IPS DF 19.7 (cell line): Measurements from ENCODE around the gene BMAL1.
A peak's percentile ranks its signal among the peaks of the same experiment; 100 is the strongest.

Experiments used
- DNase-seq: peaks from one replicate; pipeline ENCODE4 v3.0.0-alpha.2; 2013; ENCODE audit warnings: low read depth, low spot score

The BMAL1 gene

GRCh38 chr11:13261591-13262061 is 16.0 kb upstream of the BMAL1 start:
- DNase-seq, result no peak

- DNase-seq, result no peak
These were observed 15.5 kb upstream of the BMAL1 start for GRCh38 chr11:13262096-13262495.

DNA sequence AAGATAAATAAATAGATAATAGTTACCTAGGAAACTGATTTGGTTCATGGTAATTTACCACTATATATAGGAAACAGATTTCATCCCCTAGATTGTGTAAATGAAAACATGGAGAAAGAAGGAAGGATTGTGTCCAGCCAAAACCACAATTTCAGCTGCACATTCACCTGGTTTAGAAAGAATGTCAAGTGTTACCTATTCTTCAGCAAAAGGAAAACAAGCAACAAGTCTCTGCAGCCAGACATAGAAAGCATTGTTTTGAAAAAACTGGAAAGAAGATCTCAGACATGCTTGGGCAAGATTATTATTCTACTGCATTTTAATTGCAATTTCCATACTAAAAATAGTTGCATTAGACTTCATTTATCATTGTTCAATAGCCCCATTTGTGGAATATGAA is 8.8 kb upstream of the BMAL1 start:
- no peak for DNase-seq

DNA sequence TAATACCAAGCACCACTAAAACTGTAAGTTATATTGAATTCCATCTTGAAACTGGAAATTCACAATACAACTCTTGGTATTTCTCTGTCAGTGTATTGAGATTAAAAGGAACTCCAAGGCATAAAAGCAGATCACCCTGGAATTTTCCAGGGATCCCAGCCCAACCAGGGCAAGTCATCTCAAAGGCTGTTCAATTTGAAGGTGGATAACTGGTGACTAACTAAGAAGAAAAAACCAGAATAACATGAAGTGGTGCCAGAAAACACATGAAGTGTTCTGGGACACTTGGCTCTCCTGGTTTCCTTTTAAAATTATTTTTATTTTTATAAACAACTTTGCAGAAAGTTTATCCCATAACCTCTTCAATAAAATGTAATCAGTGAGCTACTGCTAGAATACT is 7.8 kb upstream of the BMAL1 start:
- no peak for DNase-seq

DNA sequence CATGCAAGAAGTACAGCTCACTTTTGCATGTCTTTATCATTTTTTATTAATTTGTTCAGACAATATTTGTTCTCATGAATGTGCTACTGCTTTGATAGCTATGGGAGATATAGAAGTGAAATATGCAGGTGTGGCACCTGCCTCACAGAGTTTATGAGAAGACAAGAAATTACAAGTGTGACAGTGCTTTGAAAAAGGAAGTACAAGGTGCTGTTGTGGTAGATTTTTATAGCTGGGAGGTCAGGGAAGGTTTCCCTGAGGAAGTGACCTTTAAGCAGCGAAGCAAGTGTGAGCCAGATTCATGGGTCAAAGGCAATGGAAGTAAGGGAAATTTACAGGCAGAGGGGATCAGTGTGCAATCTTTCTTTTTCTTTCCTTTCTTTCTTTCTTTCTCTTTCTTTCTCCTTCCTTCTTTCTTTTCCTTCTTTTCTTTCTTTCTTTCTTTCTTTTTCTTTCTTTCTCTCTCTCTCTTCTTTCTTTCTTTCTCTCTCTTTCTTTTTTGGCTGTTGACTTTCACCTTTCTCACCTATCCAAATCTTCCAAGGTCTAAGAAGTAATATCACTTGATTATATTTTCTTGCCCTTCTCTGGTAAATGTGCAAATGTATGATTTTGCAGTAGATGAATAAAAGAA is 6.4 kb upstream of the BMAL1 start:
- no peak for DNase-seq

- DNase-seq, result no peak
These were observed 1.1 kb upstream of the BMAL1 start for GRCh38 chr11:13276454-13276831.

DNA sequence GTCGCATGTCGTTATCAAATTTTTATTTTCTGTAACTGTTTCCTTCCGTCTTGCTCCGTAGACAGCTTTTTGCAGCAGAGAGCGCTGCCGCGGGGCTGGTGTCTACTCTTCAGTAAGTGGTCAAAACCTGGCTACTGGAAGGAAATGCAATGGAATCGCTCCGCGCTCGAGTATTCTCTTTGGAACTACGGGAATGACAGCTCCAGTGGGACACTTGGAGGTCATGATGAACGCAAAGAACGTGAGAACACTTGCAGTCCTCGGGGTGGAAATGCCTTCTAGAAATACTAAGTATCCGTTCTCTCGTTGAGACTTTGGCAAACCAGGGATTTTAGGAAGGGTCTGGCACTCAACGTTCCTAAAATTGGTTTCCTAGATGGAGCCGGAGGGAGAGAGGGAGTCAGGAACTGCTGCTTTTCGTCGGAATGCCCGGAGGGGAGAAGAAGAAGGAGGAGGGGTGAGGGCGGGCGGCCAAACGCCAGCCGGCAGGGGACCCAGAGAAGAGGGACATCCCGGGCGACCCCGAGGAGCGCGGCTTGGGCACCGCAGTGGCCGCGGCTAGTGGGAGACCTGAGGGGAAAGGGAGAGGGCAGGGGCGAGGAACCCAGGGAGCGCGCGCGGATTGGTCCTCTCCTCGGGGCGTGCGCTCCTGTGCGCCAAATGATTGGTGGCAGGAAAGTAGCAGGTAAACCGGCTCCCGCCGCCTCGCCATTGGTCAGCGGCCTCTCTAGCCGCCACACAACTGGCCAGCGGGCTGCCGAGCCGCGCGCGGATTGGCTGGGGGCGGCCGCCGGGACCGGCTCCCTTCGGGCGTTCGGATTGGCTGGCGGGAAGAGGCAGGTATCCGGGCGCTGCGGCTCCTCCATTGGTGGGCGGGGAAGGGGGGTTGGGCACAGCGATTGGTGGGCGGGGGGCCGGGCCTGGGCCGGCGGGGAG is 490 bp upstream of the BMAL1 start:
- peak; percentile 90 for DNase-seq

- no peak for DNase-seq
These were observed 1.3 kb downstream of the BMAL1 start for GRCh38 chr11:13278609-13279486.

- DNase-seq, result no peak
These were observed 1.9 kb downstream of the BMAL1 start for GRCh38 chr11:13279487-13279834.

DNA sequence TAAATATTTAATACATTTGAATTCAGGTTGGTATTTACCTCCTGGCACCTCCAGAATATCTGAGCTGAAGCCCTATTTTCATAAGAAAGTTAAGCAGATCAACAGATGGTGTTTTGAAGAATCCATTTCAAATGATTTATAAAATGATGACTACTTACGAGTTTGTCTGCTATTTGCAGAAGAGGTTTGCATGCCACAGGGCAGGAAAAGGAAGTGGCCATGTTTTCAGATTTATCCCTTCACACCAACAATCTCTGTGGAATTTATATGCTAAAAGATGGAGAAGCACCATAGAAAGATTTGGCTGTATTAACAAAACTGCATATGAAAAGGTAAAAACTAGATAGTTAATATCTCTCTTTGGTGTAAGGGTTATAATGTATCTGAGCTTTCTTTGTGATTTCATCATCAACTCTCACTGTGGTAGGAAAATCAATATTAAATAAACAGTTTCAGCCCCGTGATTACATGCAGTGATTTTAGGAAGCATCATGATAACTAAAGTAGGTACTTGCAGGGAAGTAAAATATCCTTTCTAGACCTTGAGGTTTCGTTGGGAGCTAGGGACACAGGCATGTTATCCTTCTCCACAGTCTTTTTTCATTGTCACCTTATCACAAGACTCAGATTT is 2.6 kb downstream of the BMAL1 start:
- DNase-seq, result no peak

GRCh38 chr11:13280777-13281176 is 3.2 kb downstream of the BMAL1 start:
- no peak for DNase-seq

DNA sequence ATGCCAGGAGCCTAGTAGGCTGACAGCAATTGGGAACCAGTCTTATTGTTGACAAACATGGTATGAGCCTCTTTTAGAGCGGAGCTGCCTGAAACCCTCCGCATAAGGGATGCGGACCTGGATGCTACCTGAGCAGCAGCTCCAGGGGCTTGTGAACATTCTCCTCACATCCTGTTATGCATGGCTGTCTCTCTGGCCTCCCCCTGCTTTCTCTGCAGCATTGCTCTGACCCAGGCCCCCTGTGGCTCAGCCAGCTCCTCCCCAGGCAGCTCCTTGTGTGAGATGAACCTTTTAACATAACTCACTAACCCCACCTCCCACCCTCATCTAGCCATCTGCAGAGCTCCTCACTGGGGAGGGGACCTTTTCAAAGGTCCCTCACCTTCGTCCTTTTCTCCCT is 6.0 kb downstream of the BMAL1 start:
- DNase-seq, result peak; percentile 65

DNA sequence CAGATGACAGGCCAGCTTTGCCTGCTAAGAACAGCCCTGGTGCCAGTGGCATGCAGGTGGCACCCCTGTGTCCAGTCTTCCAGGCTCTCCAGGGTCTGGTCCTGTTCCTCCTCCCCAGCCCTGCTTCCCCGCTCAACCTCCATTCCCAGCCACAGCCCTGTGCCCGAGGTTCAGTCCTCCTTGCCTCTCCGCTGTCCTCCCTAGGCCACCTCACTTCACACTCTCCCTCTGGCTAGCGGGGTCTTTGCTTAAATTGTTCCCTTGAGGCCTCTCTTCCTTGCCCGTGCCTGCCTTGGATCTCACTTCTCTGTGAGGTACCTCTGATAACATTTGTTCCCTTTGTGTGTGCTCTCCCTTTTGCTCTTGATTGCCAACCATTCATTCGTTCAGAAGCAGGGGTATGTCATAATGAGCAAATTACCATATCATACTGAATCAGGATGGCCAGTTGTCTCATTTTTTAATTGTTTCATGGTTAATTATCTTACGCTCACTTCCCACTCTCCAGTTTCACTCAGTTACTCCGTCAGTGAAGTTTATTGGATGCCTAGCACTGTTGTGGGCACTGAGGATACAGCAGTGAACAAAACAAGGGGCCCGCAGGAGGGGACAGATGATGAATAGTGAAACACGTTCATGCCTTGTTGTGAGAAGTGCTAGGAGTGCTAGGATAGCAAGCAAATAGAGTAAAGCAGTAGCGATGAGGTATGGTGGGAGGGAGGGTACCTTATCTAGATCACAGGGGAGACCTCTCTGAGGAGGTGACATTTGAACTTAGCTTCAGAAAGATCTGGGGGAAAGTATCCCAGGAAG is 7.4 kb downstream of the BMAL1 start:
- DNase-seq, result no peak

DNA sequence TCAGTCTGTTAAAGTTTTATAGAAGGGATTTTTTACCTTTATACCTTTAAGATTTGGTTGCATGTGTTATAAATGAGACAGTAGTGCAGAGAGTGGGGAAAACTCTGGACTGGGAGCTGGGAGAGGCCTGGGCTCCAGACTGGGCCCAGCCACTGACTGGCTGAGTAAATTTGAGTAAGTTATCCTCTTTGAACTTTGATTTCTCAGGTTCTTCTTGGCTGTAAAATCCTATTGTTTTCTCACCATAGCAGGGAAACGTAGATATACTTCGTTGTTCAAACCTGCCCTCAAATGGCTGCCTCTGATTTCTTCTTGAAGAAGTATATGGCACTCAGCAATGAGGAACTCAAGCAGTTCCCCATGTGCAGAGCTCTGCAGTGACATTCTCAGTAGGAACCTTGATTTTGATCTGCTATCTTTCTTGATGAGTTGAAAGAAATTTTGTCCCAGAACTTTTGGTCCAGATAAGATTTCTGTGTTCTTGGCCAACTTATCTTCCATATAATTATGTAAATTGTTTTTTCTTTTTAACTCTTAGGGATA is 8.8 kb downstream of the BMAL1 start:
- no peak for DNase-seq

DNA sequence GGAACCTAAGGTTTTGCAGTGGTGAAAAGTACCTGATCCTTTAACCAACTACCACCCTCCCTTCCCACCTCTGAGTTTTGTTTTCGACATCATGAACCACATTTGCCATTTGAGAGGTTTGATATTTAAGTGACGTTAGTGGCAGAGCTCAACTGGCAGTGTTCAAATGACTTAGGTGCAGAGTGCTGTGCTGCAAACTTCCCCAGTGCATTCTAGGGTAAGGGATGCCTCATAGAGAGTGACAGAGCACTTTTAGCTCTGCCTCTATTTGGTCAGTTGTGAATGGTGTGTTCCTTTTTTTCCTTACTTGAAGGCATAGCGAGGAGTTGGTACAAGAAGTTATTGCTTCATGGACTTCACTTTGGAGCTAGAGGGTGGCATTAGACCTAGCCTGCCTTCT is 9.4 kb downstream of the BMAL1 start:
- DNase-seq, result no peak

GRCh38 chr11:13287681-13288080 is 10.1 kb downstream of the BMAL1 start:
- DNase-seq, result no peak

DNA sequence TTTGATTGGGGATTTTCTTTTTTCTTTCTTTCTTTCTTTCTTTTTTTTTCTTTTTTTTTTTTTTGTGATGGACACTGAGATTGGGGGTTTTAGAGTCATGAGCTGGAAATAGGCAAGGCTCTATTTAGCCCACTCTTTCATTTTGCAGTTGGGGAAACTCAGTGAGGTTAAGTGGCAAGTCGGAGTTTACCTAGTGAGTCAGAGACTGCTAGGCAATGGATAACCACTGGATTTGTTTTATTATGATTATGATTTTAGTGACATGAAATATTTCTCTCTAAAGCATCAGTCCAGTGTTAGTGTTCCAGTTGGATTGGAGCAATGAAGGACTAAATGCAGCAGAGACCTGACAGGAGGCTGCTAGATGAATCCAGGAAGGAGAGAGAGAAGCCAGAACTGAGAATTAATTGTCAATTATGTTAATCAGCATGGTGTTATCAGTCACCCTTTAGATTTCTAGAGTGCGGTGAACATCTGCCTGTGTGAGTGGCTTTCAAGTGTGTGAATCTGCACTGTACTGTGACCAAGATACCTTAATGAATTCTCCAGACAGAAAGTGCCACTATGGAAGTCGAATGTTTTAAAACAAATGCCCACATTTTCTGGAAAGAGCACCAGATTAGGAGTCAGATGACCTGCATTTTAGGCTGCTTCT is 10.9 kb downstream of the BMAL1 start:
- no peak for DNase-seq

DNA sequence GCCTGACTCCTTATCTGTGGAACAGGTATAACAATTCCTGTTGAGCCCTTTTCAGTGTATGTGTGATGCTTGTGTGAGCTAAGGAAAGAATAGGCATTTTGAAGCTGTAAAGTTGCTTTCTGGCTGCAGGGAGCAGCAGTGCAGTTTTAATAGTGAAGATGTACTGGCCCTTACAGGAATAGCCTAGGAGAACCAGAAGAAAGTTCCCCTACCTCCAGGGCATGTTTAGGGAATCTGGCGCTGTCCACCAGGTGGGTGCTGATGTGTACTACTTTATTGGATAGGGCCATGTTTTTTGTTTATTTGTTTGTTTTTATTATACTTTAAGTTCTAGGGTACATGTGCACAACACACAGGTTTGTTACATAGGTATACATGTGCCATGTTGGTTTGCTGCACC is 11.5 kb downstream of the BMAL1 start:
- DNase-seq, result no peak

DNA sequence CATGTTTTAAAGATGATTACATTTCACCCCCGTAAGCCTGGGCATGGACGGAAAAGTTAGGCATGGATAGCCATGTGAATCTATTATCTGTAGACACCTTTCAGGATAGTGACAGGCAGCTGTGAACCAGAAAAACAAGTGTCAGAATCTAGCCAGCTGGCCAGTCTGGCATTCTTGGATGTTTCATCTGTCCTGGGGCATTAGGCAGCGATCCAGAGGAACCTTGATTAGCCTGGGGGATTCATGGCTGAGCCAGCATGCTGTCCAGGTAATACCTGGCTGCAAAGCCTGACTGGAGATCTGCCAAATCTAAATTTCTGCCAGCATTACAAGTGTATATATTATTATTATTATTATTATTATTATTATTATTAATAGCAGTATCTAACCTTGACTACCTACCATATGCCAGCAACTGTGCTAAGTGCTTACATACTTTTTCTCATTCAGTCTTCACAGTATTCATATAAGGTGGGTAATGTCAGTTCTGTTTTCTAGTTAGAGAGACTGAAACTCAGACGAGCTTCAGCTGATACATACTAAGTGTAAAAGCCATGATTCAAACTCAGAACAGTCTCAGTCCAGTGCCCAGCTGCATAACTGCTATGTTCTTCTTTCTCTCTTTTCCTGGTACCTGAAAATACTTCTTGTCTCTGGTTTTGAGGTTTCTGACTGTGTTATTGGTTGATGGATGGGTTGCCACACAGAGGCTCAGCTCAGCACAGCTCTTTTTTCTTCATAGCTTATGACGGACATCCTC is 12.8 kb downstream of the BMAL1 start:
- DNase-seq, result no peak
